ENCODE measurements around the gene EN2. TPM values are rescaled to one million over a fixed set of nuclear protein-coding genes. Genes with fewer than 3 reads are reported as not detected.

Gene EN2
- total RNA-seq, 1 donor from 2014 or later, result not detected

DNA sequence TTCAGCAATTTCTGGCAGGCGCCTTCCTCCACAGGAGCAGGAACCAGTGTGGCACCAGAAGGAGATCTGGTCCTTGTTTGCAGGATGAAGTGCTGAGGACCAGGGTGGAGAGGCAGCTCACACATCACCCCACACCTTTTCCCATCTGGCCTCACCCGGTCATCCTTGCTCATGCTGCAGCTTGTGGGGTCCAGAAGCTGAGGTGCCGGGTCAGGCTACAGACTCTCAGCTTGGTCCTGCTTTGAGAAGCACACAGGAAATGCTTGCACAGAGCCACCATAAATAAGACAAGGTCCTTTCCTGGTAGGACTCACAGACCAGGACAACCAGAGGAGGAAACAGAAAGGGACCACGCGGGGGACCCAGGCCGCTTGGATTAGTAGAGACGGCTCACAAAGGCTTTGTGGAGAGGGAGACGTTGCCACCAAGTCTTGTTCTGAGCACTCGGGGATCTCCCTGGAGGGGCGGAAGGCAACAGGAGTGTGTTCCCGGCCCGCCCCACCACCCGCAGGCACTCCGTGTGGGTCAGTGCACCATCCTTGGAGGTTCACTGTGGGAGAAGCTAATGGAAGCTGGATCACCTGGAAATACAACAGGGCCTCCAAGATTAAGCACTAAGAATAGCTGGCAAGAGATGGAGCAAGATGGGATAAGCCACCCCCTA lies 29.6 kb upstream of the EN2 start:
- Mint-ChIP-seq H3K36me3 (no peaks in the 10 kb centered on the region), H3K9me3 (peaks cover 1% of the 10 kb centered on the region), H3K27me3 (ENCODE audit: low read depth) (peaks cover 90% of the 10 kb centered on the region), H3K27ac (no peak overlapping the region), H3K4me1 (no peaks in the 10 kb centered on the region), H3K4me3 (no peak overlapping the region)
- no peak for DNase-seq (ENCODE audit: low spot score in 2 of 2, unreplicated experiment in 2 of 2)
- TF ChIP-seq CTCF (IDR thresholded peaks at IDR 0.05; ENCODE audit: unreplicated experiment), result no peak

DNA sequence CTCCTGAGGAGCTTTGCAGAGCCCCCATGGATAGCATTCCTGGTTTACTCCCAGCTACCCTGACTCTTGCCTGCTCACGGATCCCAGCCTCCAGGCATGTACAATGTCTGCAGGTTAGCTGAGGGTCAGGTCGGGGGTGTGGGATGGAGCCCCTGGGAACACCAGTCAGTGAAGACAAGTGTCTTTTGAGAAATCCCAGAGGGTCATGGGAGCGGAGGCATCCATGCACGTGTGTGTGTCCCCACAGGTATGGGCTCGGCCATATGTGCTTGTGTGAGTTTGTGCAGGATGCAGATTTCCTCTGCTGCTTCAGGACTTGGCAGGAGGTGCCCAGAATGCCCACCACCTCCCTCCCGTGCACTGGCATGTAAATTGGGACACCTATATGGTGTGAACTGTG lies 28.3 kb upstream of the EN2 start:
- H3K4me1 Mint-ChIP-seq, result no peaks in the 10 kb centered on the region
- DNase-seq (ENCODE audit: low spot score in 2 of 2, unreplicated experiment in 2 of 2), result no peak
- H3K27ac Mint-ChIP-seq, result no peak overlapping the region
- H3K4me3 Mint-ChIP-seq, result no peak overlapping the region
- H3K36me3 Mint-ChIP-seq, result no peaks in the 10 kb centered on the region
- TF ChIP-seq CTCF (IDR thresholded peaks at IDR 0.05; ENCODE audit: unreplicated experiment), result no peak
- peaks cover 3% of the 10 kb centered on the region for H3K9me3 Mint-ChIP-seq
- peaks cover 97% of the 10 kb centered on the region for H3K27me3 Mint-ChIP-seq (ENCODE audit: low read depth)

GRCh38 chr7:155430606-155431005 lies 27.3 kb upstream of the EN2 start:
- Mint-ChIP-seq H3K27me3 (ENCODE audit: low read depth) (peaks cover 97% of the 10 kb centered on the region), H3K4me1 (no peaks in the 10 kb centered on the region), H3K27ac (no peak overlapping the region), H3K4me3 (no peak overlapping the region), H3K36me3 (no peaks in the 10 kb centered on the region), H3K9me3 (peaks cover 3% of the 10 kb centered on the region)
- no peak for TF ChIP-seq CTCF (IDR thresholded peaks at IDR 0.05; ENCODE audit: unreplicated experiment)
- DNase-seq (ENCODE audit: low spot score in 2 of 2, unreplicated experiment in 2 of 2), result no peak

DNA sequence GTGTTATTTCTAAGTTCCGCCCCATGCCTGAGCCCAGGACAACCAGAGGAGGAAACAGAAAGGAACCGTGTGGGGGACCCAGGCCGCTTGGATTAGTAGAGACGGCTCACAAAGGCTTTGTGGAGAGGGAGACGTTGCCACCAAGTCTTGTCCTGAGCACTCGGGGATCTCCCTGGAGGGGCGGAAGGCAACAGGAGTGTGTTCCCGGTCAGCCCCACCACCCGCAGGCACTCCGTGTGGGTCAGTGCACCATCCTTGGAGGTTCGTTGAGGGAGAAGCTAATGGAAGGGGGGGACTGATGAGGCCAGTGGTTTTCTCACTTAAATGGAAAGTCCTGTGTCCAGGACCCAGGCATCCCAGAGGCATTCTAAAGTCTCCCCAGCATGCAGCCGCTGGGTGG lies 26.7 kb upstream of the EN2 start:
- H3K9me3 Mint-ChIP-seq, result peaks cover 3% of the 10 kb centered on the region
- peaks cover 97% of the 10 kb centered on the region for H3K27me3 Mint-ChIP-seq (ENCODE audit: low read depth)
- no peak overlapping the region for H3K4me3 Mint-ChIP-seq
- no peaks in the 10 kb centered on the region for H3K36me3 Mint-ChIP-seq
- DNase-seq (ENCODE audit: low spot score in 2 of 2, unreplicated experiment in 2 of 2), result no peak
- no peak overlapping the region for H3K27ac Mint-ChIP-seq
- no peaks in the 10 kb centered on the region for H3K4me1 Mint-ChIP-seq
- no peak for TF ChIP-seq CTCF (IDR thresholded peaks at IDR 0.05; ENCODE audit: unreplicated experiment)

- H3K4me1 Mint-ChIP-seq, result no peaks in the 10 kb centered on the region
- H3K9me3 Mint-ChIP-seq, result peaks cover 3% of the 10 kb centered on the region
- peaks cover 97% of the 10 kb centered on the region for H3K27me3 Mint-ChIP-seq (ENCODE audit: low read depth)
Measured at GRCh38 chr7:155431711-155432110, 26.2 kb upstream of the EN2 start.

More at GRCh38 chr7:155431711-155432110, 26.2 kb upstream of the EN2 start:
- no peak for DNase-seq (ENCODE audit: low spot score in 2 of 2, unreplicated experiment in 2 of 2)
- Mint-ChIP-seq H3K4me3 (no peak overlapping the region), H3K27ac (no peak overlapping the region), H3K36me3 (no peaks in the 10 kb centered on the region)
- no peak for TF ChIP-seq CTCF (IDR thresholded peaks at IDR 0.05; ENCODE audit: unreplicated experiment)

Data from mesothelial cell of epicardium (in vitro differentiated cells).